Mucosa of descending colon (tissue), 3 donors: ENCODE measurements around the gene KCTD17. TPM values are rescaled to one million over a fixed set of nuclear protein-coding genes. Genes with fewer than 3 reads are reported as not detected.
"Not testable (repeated sequence)": the region's sequence is repeated elsewhere in the genome, so short reads cannot be mapped to it uniquely, and the experiment has no call there.

Experiments used
- ATAC-seq: fragments of 200-7000 bp; cut with Tn5 transposase; one replicate; pipeline ENCODE4 v1.9.1; 2020; ENCODE audit warnings: mild to moderate bottlenecking, moderate library complexity
- DNase-seq, 3 donors: peaks; one replicate each; pipeline ENCODE4 v3.0.0-alpha.2; 2020
- H3K36me3 ChIP-seq: fragments of 200-600 bp; one replicate; pipeline ENCODE4 v1.8.0; 2021; ENCODE audit warnings: low read depth, mild to moderate bottlenecking
- H3K4me1 ChIP-seq: fragments of 200-600 bp; one replicate; pipeline ENCODE4 v1.8.0; 2021; ENCODE audit warnings: low read depth, mild to moderate bottlenecking
- H3K4me3 ChIP-seq: fragments of 200-600 bp; one replicate; pipeline ENCODE4 v1.8.0; 2021; ENCODE audit warnings: mild to moderate bottlenecking
- H3K9me3 ChIP-seq: fragments of 200-600 bp; one replicate; pipeline ENCODE4 v1.8.0; 2021; ENCODE audit warnings: mild to moderate bottlenecking
- intact Hi-C, 2 donors: fragments of 100-400 bp; cut with DNase I in 1 of 2; cut with micrococcal nuclease in 1 of 2; formaldehyde crosslinking; loops; one replicate each; pipeline versions ENCODE4 v1.11.0 to v1.11.1; 2022; cut with DNase I, micrococcal nuclease
- total RNA-seq, 3 donors: library from RNA; stranded (reverse); fragmentation: NEBNext Ultra II Directional in 2 of 3; extraction: Animal tissue kit (Norgen Biotek cat#: 25700) in 2 of 3; gene quantifications; one replicate each; pipeline versions ENCODE4 v1.2.1 to v1.2.4, GENCODE V29; 2021 to 2023
- TF ChIP-seq, protein P1 (sequence below): fragments of 200-600 bp; IDR thresholded peaks from one replicate; pipeline ENCODE4 v1.8.0; 2022; ENCODE audit warnings: antibody characterized with exemption, mild to moderate bottlenecking
- donor health status: DM: no; HTN: no; CAD: no; lungs with moderate emphysema.
- donor health status: DM: no; HTN: no; CAD: no.
- donor health status: DM: no; HTN: yes; CAD: no.

KCTD17 gene
- total RNA-seq, 3 donors from 2014 or later: 24.9 to 40.1 (median 31.3) TPM

GRCh38 chr22:37070334-37070733, 18.8 kb downstream of the KCTD17 start:
- Histone ChIP-seq H3K4me3 (no peak overlapping the region), H3K36me3 (no peaks in the 10 kb centered on the region), H3K4me1 (peaks cover 6% of the 10 kb centered on the region), H3K9me3 (no peaks in the 10 kb centered on the region)
- intact Hi-C loops: no loop called here
- ATAC-seq (no peak), DNase-seq (no peak)
- TF ChIP-seq, protein P1, sequence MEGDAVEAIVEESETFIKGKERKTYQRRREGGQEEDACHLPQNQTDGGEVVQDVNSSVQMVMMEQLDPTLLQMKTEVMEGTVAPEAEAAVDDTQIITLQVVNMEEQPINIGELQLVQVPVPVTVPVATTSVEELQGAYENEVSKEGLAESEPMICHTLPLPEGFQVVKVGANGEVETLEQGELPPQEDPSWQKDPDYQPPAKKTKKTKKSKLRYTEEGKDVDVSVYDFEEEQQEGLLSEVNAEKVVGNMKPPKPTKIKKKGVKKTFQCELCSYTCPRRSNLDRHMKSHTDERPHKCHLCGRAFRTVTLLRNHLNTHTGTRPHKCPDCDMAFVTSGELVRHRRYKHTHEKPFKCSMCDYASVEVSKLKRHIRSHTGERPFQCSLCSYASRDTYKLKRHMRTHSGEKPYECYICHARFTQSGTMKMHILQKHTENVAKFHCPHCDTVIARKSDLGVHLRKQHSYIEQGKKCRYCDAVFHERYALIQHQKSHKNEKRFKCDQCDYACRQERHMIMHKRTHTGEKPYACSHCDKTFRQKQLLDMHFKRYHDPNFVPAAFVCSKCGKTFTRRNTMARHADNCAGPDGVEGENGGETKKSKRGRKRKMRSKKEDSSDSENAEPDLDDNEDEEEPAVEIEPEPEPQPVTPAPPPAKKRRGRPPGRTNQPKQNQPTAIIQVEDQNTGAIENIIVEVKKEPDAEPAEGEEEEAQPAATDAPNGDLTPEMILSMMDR: no peak

DNA sequence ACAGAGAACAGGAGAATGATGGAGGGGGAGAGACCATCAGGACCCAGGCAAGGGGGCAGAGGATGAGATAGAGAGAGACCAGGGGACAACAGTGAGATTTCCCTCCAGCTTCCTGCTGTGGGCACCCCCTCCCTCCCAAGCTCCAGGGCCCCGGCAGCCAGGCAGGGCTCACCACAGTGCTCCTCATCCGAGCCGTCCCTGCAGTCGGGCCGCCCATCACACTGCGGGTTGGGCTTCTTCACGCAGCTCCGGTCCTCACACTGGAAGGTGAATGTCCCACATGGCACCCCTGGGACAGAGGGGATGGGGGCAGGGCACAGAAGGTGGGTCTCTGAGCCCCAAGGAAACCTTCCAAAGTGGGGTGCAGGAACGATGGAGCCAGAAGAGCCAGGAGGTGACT, 19.2 kb downstream of the KCTD17 start:
- TF ChIP-seq, protein P1: no peak

DNA sequence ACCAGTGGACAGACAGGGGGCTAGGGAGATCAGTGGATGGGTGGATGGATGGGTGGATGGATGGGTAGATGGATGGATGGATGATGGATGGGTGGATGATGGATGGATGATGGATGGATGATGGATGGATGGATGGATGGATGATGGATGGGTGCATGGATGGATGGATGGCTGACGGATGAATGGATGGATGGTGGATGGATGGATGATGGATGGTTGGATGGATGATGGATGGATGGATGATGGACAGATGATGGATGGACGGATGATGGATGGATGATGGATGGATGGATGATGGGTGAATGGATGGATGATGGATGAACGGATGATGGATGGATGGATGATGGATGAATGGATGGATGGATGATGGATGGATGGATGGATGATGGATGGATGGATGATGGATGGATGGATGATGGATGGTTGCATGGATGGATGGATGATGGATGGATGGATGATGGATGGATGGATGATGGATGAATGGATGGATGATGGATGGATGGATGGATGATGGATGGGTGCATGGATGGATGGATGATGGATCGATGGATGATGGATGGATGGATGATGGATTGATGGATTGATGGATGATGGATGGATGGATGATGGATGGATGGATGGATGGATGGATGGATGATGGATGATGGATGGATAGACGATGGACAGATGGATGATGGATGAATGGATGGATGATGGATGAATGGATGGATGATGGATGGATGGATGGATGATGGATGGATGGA, 20.5 kb downstream of the KCTD17 start:
- ATAC-seq, H3K4me1 ChIP-seq, H3K9me3 ChIP-seq, DNase-seq, H3K4me3 ChIP-seq, intact Hi-C loops, H3K36me3 ChIP-seq: not testable (repeated sequence)

More for the DNA sequence above, 19.2 kb downstream of the KCTD17 start:
- intact Hi-C loops: no loop called here
- Histone ChIP-seq H3K9me3 (no peaks in the 10 kb centered on the region), H3K4me1 (peaks cover 6% of the 10 kb centered on the region), H3K4me3 (no peak overlapping the region), H3K36me3 (no peaks in the 10 kb centered on the region)
- DNase-seq: no peak
- no peak for ATAC-seq

DNA sequence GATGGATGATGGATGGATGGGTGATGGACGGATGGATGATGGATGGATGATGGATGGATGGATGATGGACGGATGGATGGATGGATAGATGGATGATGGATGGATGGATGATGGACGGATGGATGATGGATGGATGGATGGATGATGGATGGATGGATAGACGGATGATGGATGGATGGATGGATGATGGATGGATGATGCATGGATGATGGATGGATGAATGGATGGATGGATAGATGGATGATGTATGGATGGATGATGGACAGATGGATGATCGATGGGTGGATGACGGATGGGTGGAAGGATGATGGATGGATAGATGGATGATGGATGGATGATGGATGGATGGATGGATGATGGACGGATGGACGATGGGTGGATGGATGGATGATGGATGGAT, 21.1 kb downstream of the KCTD17 start:
- no peak for ATAC-seq
- intact Hi-C loops: no loop called here

GRCh38 chr22:37074537-37074936, 23.0 kb downstream of the KCTD17 start:
- H3K4me1 ChIP-seq: no peaks in the 10 kb centered on the region
- no peaks in the 10 kb centered on the region for H3K9me3 ChIP-seq
- no peak for ATAC-seq
- no peaks in the 10 kb centered on the region for H3K36me3 ChIP-seq
- TF ChIP-seq, protein P1: no peak
- intact Hi-C loops: no loop called here
- no peak overlapping the region for H3K4me3 ChIP-seq
- no peak for DNase-seq

More for the DNA sequence above, 21.1 kb downstream of the KCTD17 start:
- no peak for DNase-seq
- no peaks in the 10 kb centered on the region for H3K36me3 ChIP-seq
- H3K9me3 ChIP-seq: no peaks in the 10 kb centered on the region
- no peak overlapping the region for H3K4me3 ChIP-seq
- TF ChIP-seq, protein P1: no peak
- H3K4me1 ChIP-seq: peaks cover 6% of the 10 kb centered on the region

- intact Hi-C loops: no loop called here
- DNase-seq (no peak), ATAC-seq (no peak)
- H3K4me1 ChIP-seq: no peaks in the 10 kb centered on the region
- no peak overlapping the region for H3K4me3 ChIP-seq
- TF ChIP-seq, protein P1: no peak
- H3K36me3 ChIP-seq: no peaks in the 10 kb centered on the region
- H3K9me3 ChIP-seq: no peaks in the 10 kb centered on the region
Observed at GRCh38 chr22:37075046-37075445, 23.5 kb downstream of the KCTD17 start.
